GM12892 (cell line): ENCODE results near the gene GPR15.

Source experiments
- POLR2A ChIP-seq: IDR thresholded peaks from 2 replicates; pipeline ENCODE4 v1.6.1; 2011; ENCODE audit warnings: low read depth, low read length, control low read depth
- POLR2AphosphoS5 ChIP-seq: IDR thresholded peaks from 2 replicates; pipeline ENCODE4 v1.6.1; 2011; ENCODE audit warnings: low read depth, low read length, control low read depth
- TAF1 ChIP-seq: IDR thresholded peaks from 2 replicates; pipeline ENCODE4 v1.6.1; 2011; ENCODE audit warnings: low read depth, mild to moderate bottlenecking, control low read depth, low read length, borderline replicate concordance

DNA sequence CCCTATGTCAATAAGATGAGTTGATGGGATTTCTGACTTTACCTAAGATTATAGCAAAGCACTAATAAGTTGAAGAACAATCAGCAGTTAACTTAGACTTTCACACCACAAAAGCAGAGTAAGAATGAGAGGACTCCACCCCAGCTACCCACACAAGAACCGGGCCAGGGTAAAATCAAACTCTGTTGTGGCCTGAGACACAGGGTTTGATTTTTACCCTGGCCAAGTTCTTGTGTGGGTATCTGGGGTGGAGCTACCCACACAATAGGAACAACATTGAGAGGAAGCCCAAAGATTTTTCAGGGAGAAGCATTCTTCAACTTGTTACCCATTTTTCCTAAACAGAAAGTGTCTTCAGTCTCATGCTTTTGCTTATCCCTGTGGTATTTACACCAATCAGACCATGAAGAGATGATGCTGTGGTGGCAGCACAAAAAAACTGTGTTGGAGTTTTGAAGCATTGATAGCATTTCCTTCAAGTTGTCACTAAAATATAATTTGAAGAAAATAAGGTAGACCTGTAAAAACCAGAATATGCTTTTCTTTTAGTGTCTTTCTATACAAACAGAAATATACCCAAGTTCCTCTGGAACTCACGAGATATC is 36.0 kb downstream of the GPR15 start:
- TF ChIP-seq POLR2AphosphoS5: no peak
- TF ChIP-seq POLR2A: no peak
- no peak for TF ChIP-seq TAF1
